ENCODE measurements around the gene HSD17B12. TPM values are rescaled to one million over a fixed set of nuclear protein-coding genes. Genes with fewer than 3 reads are reported as not detected.

HSD17B12 gene
- total RNA-seq, 5 donors from 2014 or later (not counting 1 experiment from before 2014, with no cell fraction given) = 17.9 to 25.6 (median 23.8) TPM

DNA sequence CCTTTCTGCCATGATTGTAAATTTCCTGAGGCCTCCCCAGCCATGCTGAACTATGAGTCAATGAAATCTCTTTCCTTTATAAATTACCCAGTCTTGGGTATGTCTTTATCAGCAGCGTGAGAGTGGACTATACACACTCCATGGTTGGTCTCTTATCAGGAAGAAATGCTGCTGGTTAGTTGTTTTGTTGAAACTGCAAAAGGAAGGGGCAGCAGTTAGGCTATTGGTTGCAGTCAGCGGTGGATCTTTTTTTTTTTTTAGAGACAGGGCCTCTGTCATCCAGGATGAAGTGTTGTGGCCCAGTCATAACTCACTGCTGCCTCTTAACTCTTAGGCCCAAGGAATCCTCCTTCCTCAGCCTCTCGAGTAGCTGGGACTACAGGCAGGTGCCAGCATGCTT is 51.7 kb downstream of the HSD17B12 start:
- H3K4me3 ChIP-seq (ENCODE audit: control insufficient read depth in 1 of 2, extremely low read depth in 1 of 2, low read length in 1 of 2) = no peak overlapping the region
- peaks cover 4 to 5% (median 4%) of the 10 kb centered on the region in 3 donors for H3K9me3 Mint-ChIP-seq
- POLR2A ChIA-PET = no interaction called here

DNA sequence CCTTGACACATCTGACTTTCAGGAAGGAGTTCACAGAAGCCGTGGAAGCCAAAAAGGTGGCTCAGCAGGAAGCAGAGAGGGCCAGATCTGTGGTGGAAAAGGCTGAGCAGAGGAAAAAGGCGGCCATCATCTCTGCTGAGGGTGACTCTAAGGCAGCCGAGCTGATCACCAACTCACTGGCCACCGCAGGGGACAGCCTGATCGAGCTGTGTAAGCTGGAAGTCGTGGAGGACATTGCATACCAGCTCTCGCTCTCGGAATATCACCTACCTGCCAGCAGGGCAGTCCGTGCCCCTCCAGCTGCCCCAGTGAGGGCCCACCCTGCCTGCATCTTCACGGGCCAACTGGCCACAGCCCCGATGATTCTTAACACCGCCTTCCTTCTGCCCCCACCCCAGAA is 53.7 kb downstream of the HSD17B12 start:
- Mint-ChIP-seq H3K27ac (no peak overlapping the region), H3K9me3 (peaks cover 4 to 8% (median 5%) of the 10 kb centered on the region in 3 donors), H3K4me1 (peaks cover 6 to 11% (median 9%) of the 10 kb centered on the region in 3 donors), H3K36me3 (peaks cover 55% of the 10 kb centered on the region), H3K27me3 (no peaks in the 10 kb centered on the region), H3K4me3 (no peak overlapping the region)
- ATAC-seq (replicated peaks in 1 of 4) (no peak), DNase-seq (no peak)
- Histone ChIP-seq H3K9me3 (peaks cover 3% of the 10 kb centered on the region), H3K4me3 (ENCODE audit: control insufficient read depth in 1 of 2, extremely low read depth in 1 of 2, low read length in 1 of 2) (no peak overlapping the region), H3K27ac (ENCODE audit: low read length) (no peak overlapping the region), H3K36me3 (ENCODE audit: control insufficient read depth in 2 of 2, extremely low read depth in 1 of 2, insufficient read depth in 1 of 2, low read length in 1 of 2) (peaks cover 0 to 4% of the 10 kb centered on the region in 2 donors), H3K27me3 (replicated peaks in 1 of 2; ENCODE audit: control insufficient read depth in 2 of 2, extremely low read depth in 1 of 2, insufficient read depth in 2 of 2, low read length in 1 of 2) (no peaks in the 10 kb centered on the region), H3K4me1 (ENCODE audit: control insufficient read depth in 1 of 2, extremely low read depth in 1 of 2, insufficient read depth in 2 of 2, low read length in 2 of 2) (no peaks in the 10 kb centered on the region)
- CTCF ChIA-PET = no interaction called here
- WGBS (ENCODE audit: insufficient coverage) = 100% methylated on average over 3 of the region's 12 CpGs
- POLR2A ChIA-PET = no interaction called here

More for the DNA sequence above, 51.7 kb downstream of the HSD17B12 start:
- peaks cover 48% of the 10 kb centered on the region for H3K36me3 Mint-ChIP-seq
- no peak overlapping the region for H3K4me3 Mint-ChIP-seq
- CTCF ChIA-PET = interaction anchor here in 1 of 2 donors (0.6 kb wide), 1 partner anchor 56 kb away, joined by 6 read pairs; no protein-coding TSS in a partner anchor
- Histone ChIP-seq H3K4me1 (ENCODE audit: control insufficient read depth in 1 of 2, extremely low read depth in 1 of 2, insufficient read depth in 2 of 2, low read length in 2 of 2) (no peaks in the 10 kb centered on the region), H3K36me3 (ENCODE audit: control insufficient read depth in 2 of 2, extremely low read depth in 1 of 2, insufficient read depth in 1 of 2, low read length in 1 of 2) (peaks cover 0 to 4% of the 10 kb centered on the region in 2 donors), H3K9me3 (peaks cover 3% of the 10 kb centered on the region), H3K27me3 (replicated peaks in 1 of 2; ENCODE audit: control insufficient read depth in 2 of 2, extremely low read depth in 1 of 2, insufficient read depth in 2 of 2, low read length in 1 of 2) (no peaks in the 10 kb centered on the region), H3K27ac (ENCODE audit: low read length) (no peak overlapping the region)
- WGBS (ENCODE audit: insufficient coverage) = no CpG with 5 or more reads among the region's 3 CpGs
- peaks cover 6 to 11% (median 9%) of the 10 kb centered on the region in 3 donors for H3K4me1 Mint-ChIP-seq
- ATAC-seq (replicated peaks in 1 of 4) (no peak), DNase-seq (no peak)
- H3K27ac Mint-ChIP-seq = no peak overlapping the region
- H3K27me3 Mint-ChIP-seq = no peaks in the 10 kb centered on the region

DNA sequence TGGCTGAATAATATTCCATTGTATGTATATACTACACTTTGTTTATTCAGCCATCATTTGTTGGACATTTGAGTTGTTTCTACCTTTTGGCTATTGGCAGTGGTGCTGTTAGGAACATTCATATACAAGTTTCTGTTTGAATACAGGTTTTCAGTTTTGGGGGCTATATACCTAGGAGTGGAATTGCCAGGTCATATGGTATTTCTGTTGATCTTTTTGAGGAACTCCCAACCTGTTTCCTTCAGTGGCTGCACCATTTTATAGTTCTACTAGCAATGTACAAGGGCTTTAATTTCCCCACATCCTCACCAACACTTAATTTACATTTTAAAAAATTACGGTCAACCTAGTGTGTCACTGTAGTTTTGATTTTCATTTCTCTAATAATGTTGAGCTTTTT is 54.6 kb downstream of the HSD17B12 start:
- no peak for ATAC-seq (replicated peaks in 1 of 4)
- no peaks in the 10 kb centered on the region for H3K4me1 ChIP-seq (ENCODE audit: control insufficient read depth in 1 of 2, extremely low read depth in 1 of 2, insufficient read depth in 2 of 2, low read length in 2 of 2)
- WGBS (ENCODE audit: insufficient coverage) = no CpG with 5 or more reads among the region's 1 CpG
- Mint-ChIP-seq H3K4me3 (no peak overlapping the region), H3K27ac (no peak overlapping the region), H3K36me3 (peaks cover 59% of the 10 kb centered on the region), H3K27me3 (no peaks in the 10 kb centered on the region), H3K9me3 (peaks cover 4 to 13% (median 5%) of the 10 kb centered on the region in 3 donors), H3K4me1 (peaks cover 6 to 18% (median 9%) of the 10 kb centered on the region in 3 donors)
- no peaks in the 10 kb centered on the region for H3K27me3 ChIP-seq (replicated peaks in 1 of 2; ENCODE audit: control insufficient read depth in 2 of 2, extremely low read depth in 1 of 2, insufficient read depth in 2 of 2, low read length in 1 of 2)
- CTCF ChIA-PET = no interaction called here
- no peak for DNase-seq
- H3K36me3 ChIP-seq (ENCODE audit: control insufficient read depth in 2 of 2, extremely low read depth in 1 of 2, insufficient read depth in 1 of 2, low read length in 1 of 2) = peaks cover 0 to 4% of the 10 kb centered on the region in 2 donors
- H3K9me3 ChIP-seq = peaks cover 3% of the 10 kb centered on the region
- H3K27ac ChIP-seq (ENCODE audit: low read length) = no peak overlapping the region
- POLR2A ChIA-PET = no interaction called here
- no peak overlapping the region for H3K4me3 ChIP-seq (ENCODE audit: control insufficient read depth in 1 of 2, extremely low read depth in 1 of 2, low read length in 1 of 2)

DNA sequence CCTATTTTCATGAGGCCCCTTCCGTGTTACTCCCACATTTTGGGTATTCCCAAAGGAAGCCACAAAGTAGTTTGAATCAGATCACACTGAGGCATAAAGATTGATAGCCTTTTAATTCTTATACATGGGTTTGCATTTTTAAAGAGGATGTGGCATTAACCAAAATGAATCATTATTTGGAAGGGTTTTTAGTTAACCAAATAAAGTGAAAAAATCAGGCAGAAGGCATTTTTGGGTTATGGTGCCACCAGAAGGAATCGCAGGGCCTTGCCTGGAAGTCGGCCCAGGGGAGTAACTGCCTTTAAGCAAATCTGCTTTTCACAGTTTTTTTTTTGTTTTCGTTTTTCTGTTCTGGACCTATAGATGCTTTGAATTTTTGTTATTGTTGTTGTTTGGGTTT is 55.4 kb downstream of the HSD17B12 start:
- peaks cover 62% of the 10 kb centered on the region for H3K36me3 Mint-ChIP-seq
- CTCF ChIA-PET = no interaction called here
- no peak overlapping the region for H3K27ac Mint-ChIP-seq

DNA sequence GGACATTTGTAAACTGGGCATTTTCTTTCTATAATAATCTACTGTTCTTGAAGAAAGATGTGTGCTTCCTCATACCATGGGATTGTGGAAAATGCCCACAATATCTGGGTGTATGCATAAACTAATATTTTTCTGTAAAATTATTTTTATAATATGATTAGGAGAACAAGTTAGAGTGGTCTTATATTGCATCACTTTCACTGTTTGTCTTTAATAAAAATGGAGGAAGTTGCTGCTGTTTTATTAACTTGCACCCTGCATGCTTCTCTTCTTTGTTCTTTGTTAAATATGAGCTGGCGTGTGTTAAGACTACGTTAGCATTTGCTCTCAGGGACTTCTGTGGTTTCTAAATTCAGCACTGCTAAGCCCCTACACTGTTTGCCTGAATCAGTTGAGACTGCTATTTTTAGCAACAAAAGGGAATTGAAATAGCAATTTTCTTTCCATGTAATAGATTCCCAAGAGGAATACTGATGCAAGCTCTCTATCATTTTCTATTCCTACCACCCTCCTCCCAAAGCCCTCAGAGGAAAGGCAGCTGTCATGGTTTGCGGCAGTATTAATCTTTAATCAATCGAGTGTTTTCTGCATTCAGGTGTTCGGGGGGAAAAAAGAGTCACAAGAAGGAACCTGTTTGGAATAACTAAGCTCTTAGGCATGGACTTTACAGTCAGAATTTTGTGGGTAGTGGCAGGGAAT is 56.1 kb downstream of the HSD17B12 start:
- WGBS (ENCODE audit: insufficient coverage) = 63% methylated on average over 2 of the region's 5 CpGs
- Histone ChIP-seq H3K4me1 (ENCODE audit: control insufficient read depth in 1 of 2, extremely low read depth in 1 of 2, insufficient read depth in 2 of 2, low read length in 2 of 2) (no peaks in the 10 kb centered on the region), H3K9me3 (peaks cover 3% of the 10 kb centered on the region), H3K27me3 (replicated peaks in 1 of 2; ENCODE audit: control insufficient read depth in 2 of 2, extremely low read depth in 1 of 2, insufficient read depth in 2 of 2, low read length in 1 of 2) (no peaks in the 10 kb centered on the region), H3K4me3 (ENCODE audit: control insufficient read depth in 1 of 2, extremely low read depth in 1 of 2, low read length in 1 of 2) (no peak overlapping the region), H3K36me3 (ENCODE audit: control insufficient read depth in 2 of 2, extremely low read depth in 1 of 2, insufficient read depth in 1 of 2, low read length in 1 of 2) (peaks cover 0 to 4% of the 10 kb centered on the region in 2 donors), H3K27ac (ENCODE audit: low read length) (no peak overlapping the region)
- H3K4me3 Mint-ChIP-seq = no peak overlapping the region
- H3K9me3 Mint-ChIP-seq = peaks cover 4 to 13% (median 6%) of the 10 kb centered on the region in 3 donors
- H3K27me3 Mint-ChIP-seq = no peaks in the 10 kb centered on the region
- CTCF ChIA-PET = no interaction called here
- DNase-seq (no peak), ATAC-seq (replicated peaks in 1 of 4) (no peak)
- no peak overlapping the region for H3K27ac Mint-ChIP-seq
- peaks cover 6 to 18% (median 9%) of the 10 kb centered on the region in 3 donors for H3K4me1 Mint-ChIP-seq
- POLR2A ChIA-PET = no interaction called here
- peaks cover 59% of the 10 kb centered on the region for H3K36me3 Mint-ChIP-seq

More for the DNA sequence above, 55.4 kb downstream of the HSD17B12 start:
- DNase-seq = no peak
- H3K4me3 Mint-ChIP-seq = no peak overlapping the region
- Histone ChIP-seq H3K4me1 (ENCODE audit: control insufficient read depth in 1 of 2, extremely low read depth in 1 of 2, insufficient read depth in 2 of 2, low read length in 2 of 2) (no peaks in the 10 kb centered on the region), H3K27ac (ENCODE audit: low read length) (no peak overlapping the region), H3K27me3 (replicated peaks in 1 of 2; ENCODE audit: control insufficient read depth in 2 of 2, extremely low read depth in 1 of 2, insufficient read depth in 2 of 2, low read length in 1 of 2) (no peaks in the 10 kb centered on the region), H3K4me3 (ENCODE audit: control insufficient read depth in 1 of 2, extremely low read depth in 1 of 2, low read length in 1 of 2) (no peak overlapping the region), H3K9me3 (peaks cover 3% of the 10 kb centered on the region), H3K36me3 (ENCODE audit: control insufficient read depth in 2 of 2, extremely low read depth in 1 of 2, insufficient read depth in 1 of 2, low read length in 1 of 2) (peaks cover 0 to 4% of the 10 kb centered on the region in 2 donors)
- WGBS (ENCODE audit: insufficient coverage) = 94% methylated on average over 3 of the region's 4 CpGs
- peaks cover 4 to 13% (median 6%) of the 10 kb centered on the region in 3 donors for H3K9me3 Mint-ChIP-seq
- no peaks in the 10 kb centered on the region for H3K27me3 Mint-ChIP-seq
- peaks cover 6 to 18% (median 9%) of the 10 kb centered on the region in 3 donors for H3K4me1 Mint-ChIP-seq
- no peak for ATAC-seq (replicated peaks in 1 of 4)
- POLR2A ChIA-PET = no interaction called here

DNA sequence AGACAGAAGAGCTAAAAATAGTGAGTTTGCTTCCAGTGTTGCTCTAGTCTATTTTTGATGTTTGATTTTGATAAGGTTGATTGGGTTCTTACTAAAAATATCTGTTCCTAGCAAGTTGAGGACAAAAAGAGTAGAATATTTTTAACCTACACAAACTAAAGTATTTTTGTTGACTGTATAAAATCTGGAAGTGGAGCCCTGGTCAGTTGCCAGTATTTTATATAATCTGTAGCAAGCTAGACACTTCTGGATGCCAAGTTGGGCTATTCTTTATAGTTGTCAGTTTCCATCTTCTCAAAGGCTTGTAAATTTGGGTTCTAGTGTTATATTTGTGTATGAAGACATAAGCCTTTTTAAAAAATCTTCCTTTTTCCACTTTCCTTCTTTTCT is 56.7 kb downstream of the HSD17B12 start:
- H3K4me3 Mint-ChIP-seq = no peak overlapping the region
- H3K36me3 Mint-ChIP-seq = peaks cover 54% of the 10 kb centered on the region
- ATAC-seq (replicated peaks in 1 of 4) (no peak), DNase-seq (no peak)
- Histone ChIP-seq H3K4me1 (ENCODE audit: control insufficient read depth in 1 of 2, extremely low read depth in 1 of 2, insufficient read depth in 2 of 2, low read length in 2 of 2) (no peaks in the 10 kb centered on the region), H3K9me3 (peaks cover 3% of the 10 kb centered on the region), H3K27me3 (replicated peaks in 1 of 2; ENCODE audit: control insufficient read depth in 2 of 2, extremely low read depth in 1 of 2, insufficient read depth in 2 of 2, low read length in 1 of 2) (no peaks in the 10 kb centered on the region), H3K27ac (ENCODE audit: low read length) (no peak overlapping the region), H3K4me3 (ENCODE audit: control insufficient read depth in 1 of 2, extremely low read depth in 1 of 2, low read length in 1 of 2) (no peak overlapping the region), H3K36me3 (ENCODE audit: control insufficient read depth in 2 of 2, extremely low read depth in 1 of 2, insufficient read depth in 1 of 2, low read length in 1 of 2) (peaks cover 0 to 4% of the 10 kb centered on the region in 2 donors)
- ChIA-PET CTCF (no interaction called here), POLR2A (no interaction called here)
- H3K27ac Mint-ChIP-seq = no peak overlapping the region
- H3K4me1 Mint-ChIP-seq = peaks cover 3 to 18% (median 9%) of the 10 kb centered on the region in 3 donors
- H3K27me3 Mint-ChIP-seq = no peaks in the 10 kb centered on the region
- peaks cover 4 to 13% (median 6%) of the 10 kb centered on the region in 3 donors for H3K9me3 Mint-ChIP-seq
